T-helper 1 cell treated with Interleukin-12 subunit alpha and Interleukin-12 subunit beta and Interleukin-4 antibody, amounts not matched to agents 30 μg/mL and 1 μg/mL, for 36 hours (primary cell): Measurements from ENCODE around the gene CDA.

Source experiments
- H3K27ac Mint-ChIP-seq: one replicate; pipeline ENCODE4 v1.8.0; 2021; ENCODE audit warnings: mild to moderate bottlenecking, mixed read lengths
- H3K27me3 Mint-ChIP-seq: one replicate; pipeline ENCODE4 v1.8.0; 2021; ENCODE audit warnings: low read depth, mixed read lengths
- H3K36me3 Mint-ChIP-seq: one replicate; pipeline ENCODE4 v1.8.0; 2021; ENCODE audit warnings: low read depth, mixed read lengths
- H3K4me1 Mint-ChIP-seq: one replicate; pipeline ENCODE4 v1.8.0; 2021; ENCODE audit warnings: low read depth, mixed read lengths
- H3K4me3 Mint-ChIP-seq: one replicate; pipeline ENCODE4 v1.8.0; 2021; ENCODE audit warnings: mild to moderate bottlenecking, moderate library complexity, mixed read lengths
- H3K9me3 Mint-ChIP-seq: one replicate; pipeline ENCODE4 v1.8.0; 2021; ENCODE audit warnings: mixed read lengths

Gene CDA

GRCh38 chr1:20588634-20589225, at the start of gene CDA:
TSS of gene CDA (plus strand) at chr1:20589097. CDS start at chr1:20589130, 33 bp downstream.
- no peaks in the 10 kb centered on the region for H3K9me3 Mint-ChIP-seq
- H3K4me1 Mint-ChIP-seq: peaks cover 4% of the 10 kb centered on the region
- no peak within 1 kb of the TSS for H3K4me3 Mint-ChIP-seq
- H3K27me3 Mint-ChIP-seq: peaks cover 50% of the 10 kb centered on the region
- H3K27ac Mint-ChIP-seq: no peak within 1 kb of the TSS
- no peaks in the 10 kb centered on the region for H3K36me3 Mint-ChIP-seq

GRCh38 chr1:20540281-20540680, 48.6 kb upstream of the CDA start:
- no peaks in the 10 kb centered on the region for H3K9me3 Mint-ChIP-seq
- peaks cover 31% of the 10 kb centered on the region for H3K27me3 Mint-ChIP-seq
- no peak overlapping the region for H3K27ac Mint-ChIP-seq
- no peaks in the 10 kb centered on the region for H3K4me1 Mint-ChIP-seq
- no peaks in the 10 kb centered on the region for H3K36me3 Mint-ChIP-seq
- H3K4me3 Mint-ChIP-seq: no peak overlapping the region

GRCh38 chr1:20546637-20547036, 42.3 kb upstream of the CDA start:
- Mint-ChIP-seq H3K4me3 (no peak overlapping the region), H3K27me3 (peaks cover 31% of the 10 kb centered on the region), H3K4me1 (no peaks in the 10 kb centered on the region), H3K36me3 (no peaks in the 10 kb centered on the region), H3K9me3 (no peaks in the 10 kb centered on the region), H3K27ac (no peak overlapping the region)

GRCh38 chr1:20551161-20551560, 37.7 kb upstream of the CDA start:
- Mint-ChIP-seq H3K9me3 (no peaks in the 10 kb centered on the region), H3K4me3 (no peak overlapping the region), H3K27ac (no peak overlapping the region), H3K4me1 (no peaks in the 10 kb centered on the region), H3K27me3 (peaks cover 37% of the 10 kb centered on the region), H3K36me3 (no peaks in the 10 kb centered on the region)

- Mint-ChIP-seq H3K27me3 (peaks cover 33% of the 10 kb centered on the region), H3K27ac (no peak within 1 kb of the TSS), H3K36me3 (no peaks in the 10 kb centered on the region), H3K4me3 (no peak within 1 kb of the TSS), H3K9me3 (no peaks in the 10 kb centered on the region), H3K4me1 (no peaks in the 10 kb centered on the region)
Observed at GRCh38 chr1:20551945-20552727, 36.8 kb upstream of the CDA start, which contains the start of gene FAM43B. TSS of gene FAM43B (plus strand) at chr1:20552573. CDS start at chr1:20552974, 401 bp downstream.

- Mint-ChIP-seq H3K4me3 (no peak overlapping the region), H3K27ac (no peak overlapping the region), H3K27me3 (peaks cover 33% of the 10 kb centered on the region), H3K36me3 (no peaks in the 10 kb centered on the region), H3K9me3 (no peaks in the 10 kb centered on the region), H3K4me1 (no peaks in the 10 kb centered on the region)
Observed at GRCh38 chr1:20552728-20553445, 36.0 kb upstream of the CDA start.

- no peaks in the 10 kb centered on the region for H3K36me3 Mint-ChIP-seq
- no peaks in the 10 kb centered on the region for H3K4me1 Mint-ChIP-seq
- H3K4me3 Mint-ChIP-seq: no peak overlapping the region
- H3K27ac Mint-ChIP-seq: no peak overlapping the region
- peaks cover 33% of the 10 kb centered on the region for H3K27me3 Mint-ChIP-seq
- no peaks in the 10 kb centered on the region for H3K9me3 Mint-ChIP-seq
Observed at GRCh38 chr1:20555025-20555757, 33.7 kb upstream of the CDA start.

GRCh38 chr1:20555758-20556120, 33.2 kb upstream of the CDA start:
- no peaks in the 10 kb centered on the region for H3K36me3 Mint-ChIP-seq
- peaks cover 33% of the 10 kb centered on the region for H3K27me3 Mint-ChIP-seq
- no peak overlapping the region for H3K4me3 Mint-ChIP-seq
- H3K9me3 Mint-ChIP-seq: no peaks in the 10 kb centered on the region
- no peaks in the 10 kb centered on the region for H3K4me1 Mint-ChIP-seq
- H3K27ac Mint-ChIP-seq: no peak overlapping the region

GRCh38 chr1:20558191-20558590, 30.7 kb upstream of the CDA start:
- no peaks in the 10 kb centered on the region for H3K9me3 Mint-ChIP-seq
- no peaks in the 10 kb centered on the region for H3K4me1 Mint-ChIP-seq
- H3K36me3 Mint-ChIP-seq: no peaks in the 10 kb centered on the region
- peaks cover 19% of the 10 kb centered on the region for H3K27me3 Mint-ChIP-seq
- no peak overlapping the region for H3K4me3 Mint-ChIP-seq
- no peak overlapping the region for H3K27ac Mint-ChIP-seq

GRCh38 chr1:20560966-20561365, 27.9 kb upstream of the CDA start:
- H3K9me3 Mint-ChIP-seq: no peaks in the 10 kb centered on the region
- H3K27me3 Mint-ChIP-seq: peaks cover 12% of the 10 kb centered on the region
- H3K4me1 Mint-ChIP-seq: no peaks in the 10 kb centered on the region
- no peaks in the 10 kb centered on the region for H3K36me3 Mint-ChIP-seq
- H3K27ac Mint-ChIP-seq: no peak overlapping the region
- no peak overlapping the region for H3K4me3 Mint-ChIP-seq

- H3K27me3 Mint-ChIP-seq: peaks cover 12% of the 10 kb centered on the region
- H3K9me3 Mint-ChIP-seq: no peaks in the 10 kb centered on the region
- no peak overlapping the region for H3K27ac Mint-ChIP-seq
- no peaks in the 10 kb centered on the region for H3K4me1 Mint-ChIP-seq
- H3K4me3 Mint-ChIP-seq: no peak overlapping the region
- H3K36me3 Mint-ChIP-seq: no peaks in the 10 kb centered on the region
Observed at GRCh38 chr1:20565234-20565633, 23.7 kb upstream of the CDA start.

GRCh38 chr1:20569523-20570098, 19.3 kb upstream of the CDA start:
- no peak overlapping the region for H3K27ac Mint-ChIP-seq
- H3K9me3 Mint-ChIP-seq: no peaks in the 10 kb centered on the region
- H3K27me3 Mint-ChIP-seq: peaks cover 25% of the 10 kb centered on the region
- no peaks in the 10 kb centered on the region for H3K36me3 Mint-ChIP-seq
- peaks cover 5% of the 10 kb centered on the region for H3K4me1 Mint-ChIP-seq
- H3K4me3 Mint-ChIP-seq: no peak overlapping the region

- peaks cover 14% of the 10 kb centered on the region for H3K27me3 Mint-ChIP-seq
- peaks cover 10% of the 10 kb centered on the region for H3K4me1 Mint-ChIP-seq
- no peaks in the 10 kb centered on the region for H3K9me3 Mint-ChIP-seq
- H3K36me3 Mint-ChIP-seq: no peaks in the 10 kb centered on the region
- no peak overlapping the region for H3K27ac Mint-ChIP-seq
- no peak overlapping the region for H3K4me3 Mint-ChIP-seq
Observed at GRCh38 chr1:20571427-20571826, 17.5 kb upstream of the CDA start.

GRCh38 chr1:20573987-20574386, 14.9 kb upstream of the CDA start:
- H3K36me3 Mint-ChIP-seq: no peaks in the 10 kb centered on the region
- H3K9me3 Mint-ChIP-seq: no peaks in the 10 kb centered on the region
- H3K4me3 Mint-ChIP-seq: no peak overlapping the region
- H3K27ac Mint-ChIP-seq: no peak overlapping the region
- peaks cover 14% of the 10 kb centered on the region for H3K27me3 Mint-ChIP-seq
- peaks cover 10% of the 10 kb centered on the region for H3K4me1 Mint-ChIP-seq
